SH-SY5Y (cell line): Measurements from ENCODE around the gene PTPRG.

Experiments
- GATA2 ChIP-seq: IDR thresholded peaks from 2 replicates; pipeline ENCODE4 v1.6.1; 2011; ENCODE audit warnings: mild to moderate bottlenecking, low read depth, low read length
- GATA3 ChIP-seq: IDR thresholded peaks from 2 replicates; pipeline ENCODE4 v1.6.1; 2011; ENCODE audit warnings: low read depth, mild to moderate bottlenecking, low read length, moderate library complexity

DNA sequence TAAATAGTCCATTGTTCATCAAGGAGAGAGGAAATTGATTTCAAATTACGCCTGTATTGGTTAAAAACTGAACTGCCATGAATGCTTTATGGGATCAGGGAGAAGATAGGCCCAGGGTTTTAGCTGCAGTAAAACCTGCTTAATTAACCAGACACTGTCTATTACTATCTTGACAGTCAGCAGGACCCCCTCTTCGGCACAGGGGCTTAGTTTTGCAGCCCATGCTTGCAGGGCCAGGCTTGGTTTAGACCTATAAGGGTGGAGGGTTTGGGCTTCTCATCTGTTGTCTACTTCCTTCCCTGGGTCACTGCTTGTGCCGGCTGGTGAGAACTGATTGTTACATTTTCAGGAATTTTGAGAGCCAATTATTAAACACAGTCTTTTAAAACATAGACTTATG is 41.1 kb downstream of the PTPRG start:
- TF ChIP-seq GATA3 (no peak), GATA2 (no peak)
